ENCODE results near the gene DPEP2NB.
A peak's percentile ranks its signal among the peaks of the same experiment; 100 is the strongest.
"Not testable (repeated sequence)": the region's sequence is repeated elsewhere in the genome, so short reads cannot be mapped to it uniquely, and the experiment has no call there.

DPEP2NB gene

GRCh38 chr16:67979955-67980678 lies 35.6 kb downstream of the DPEP2NB start, which contains the start of gene DPEP3:
DPEP3 (minus strand) TSS chr16:67980499; CDS start chr16:67980380, 119 bp downstream.
- DNase-seq = no peak

- DNase-seq = no peak
These were observed 38.1 kb downstream of the DPEP2NB start for GRCh38 chr16:67977469-67978227.

GRCh38 chr16:67977005-67977404 lies 38.7 kb downstream of the DPEP2NB start:
- DNase-seq = no peak

- no peak for DNase-seq
These were observed 39.5 kb downstream of the DPEP2NB start for GRCh38 chr16:67976205-67976604.

- no peak for DNase-seq
These were observed 40.2 kb downstream of the DPEP2NB start for GRCh38 chr16:67975321-67976105.

GRCh38 chr16:67972285-67972684 lies 43.4 kb downstream of the DPEP2NB start:
- DNase-seq = not testable (repeated sequence)

GRCh38 chr16:67971111-67971510 lies 44.6 kb downstream of the DPEP2NB start:
- DNase-seq = no peak

GRCh38 chr16:67969254-67970039 lies 46.3 kb downstream of the DPEP2NB start:
- DNase-seq = no peak

- DNase-seq = peak; percentile 42
These were observed 47.1 kb downstream of the DPEP2NB start, which contains the start of gene SLC12A4 for GRCh38 chr16:67968400-67969253. SLC12A4 (minus strand) TSS chr16:67968637; CDS start chr16:67968553, 84 bp downstream.

GRCh38 chr16:67967958-67968399 lies 47.7 kb downstream of the DPEP2NB start:
- DNase-seq = no peak

- no peak for DNase-seq
These were observed 48.3 kb downstream of the DPEP2NB start for GRCh38 chr16:67967183-67967957.

GRCh38 chr16:67966549-67967182 lies 49.0 kb downstream of the DPEP2NB start:
- no peak for DNase-seq

GRCh38 chr16:67965668-67966548 lies 49.8 kb downstream of the DPEP2NB start:
- DNase-seq = no peak

GRCh38 chr16:67964477-67965131 lies 51.1 kb downstream of the DPEP2NB start:
- no peak for DNase-seq

- DNase-seq = no peak
These were observed 51.9 kb downstream of the DPEP2NB start for GRCh38 chr16:67963662-67964321.

Data from NK-92 treated with Interleukin-12 subunit alpha and Interleukin-12 subunit beta, amount 100 ng/mL, for 24 hours (cell line).